K562 (cell line): ENCODE measurements around the gene SNX1. TPM values are rescaled to one million over a fixed set of nuclear protein-coding genes. Genes with fewer than 3 reads are reported as not detected.
A peak's percentile ranks its signal among the peaks of the same experiment; 100 is the strongest.

Source experiments
- PPARD ChIP-seq: fragments of 250-450 bp; sonication (Bioruptor Pico); IDR thresholded peaks from 2 replicates; pipeline ENCODE4 v1.8.0; 2022; ENCODE audit warnings: inconsistent platforms, mild to moderate bottlenecking, moderate library complexity
- PTTG1 ChIP-seq: fragments of 450-650 bp; IDR thresholded peaks from 2 replicates; pipeline ENCODE4 v1.6.1; 2016; ENCODE audit warnings: low read depth, mild to moderate bottlenecking, missing genetic modification characterization, missing compliant biosample characterization
- RBM22 ChIP-seq: fragments of 200-400 bp; formaldehyde crosslinking; IDR thresholded peaks from 2 replicates; pipeline ENCODE4 v1.6.1; 2018; ENCODE audit warnings: low read length, low read depth; ENCODE audit not compliant: poor library complexity, severe bottlenecking
- SAFB ChIP-seq: fragments of 200-400 bp; formaldehyde crosslinking; IDR thresholded peaks from 2 replicates; pipeline ENCODE4 v1.6.1; 2017; ENCODE audit warnings: low read depth, low read length, borderline replicate concordance
- SIN3A ChIP-seq, 2 experiments: fragments of 150-350 bp in 1 of 2; IDR thresholded peaks; 2 replicates each; pipeline ENCODE4 v1.6.1; 2011 to 2016; ENCODE audit warnings: borderline replicate concordance in 2 of 2, low read depth in 2 of 2, low read length in 2 of 2, mild to moderate bottlenecking in 2 of 2, moderate library complexity in 2 of 2; ENCODE audit not compliant: control insufficient read depth in 1 of 2
- SUPT5H ChIP-seq: fragments of 450-650 bp; IDR thresholded peaks from 2 replicates; pipeline ENCODE4 v1.6.1; 2016
- ZBTB17 ChIP-seq: fragments of 450-650 bp; formaldehyde crosslinking; IDR thresholded peaks from 2 replicates; pipeline ENCODE4 v1.4.0; 2020; ENCODE audit warnings: mild to moderate bottlenecking
- ZNF436 ChIP-seq: fragments of 250-450, 450-650 bp; sonication (Bioruptor Pico); formaldehyde crosslinking; IDR thresholded peaks from 2 replicates; pipeline ENCODE4 v1.7.0; 2020; ENCODE audit warnings: mild to moderate bottlenecking
- polyA plus RNA-seq, 8 experiments: library from polyadenylated mRNA; depleted of rRNA in 4 of 8; stranded (reverse) in 5 of 8; unstranded in 3 of 8; fragments of >200 nt; fragmentation: Nextera tagmentation in 2 of 8; fragmentation: Illumina TruSeq in 1 of 8; extraction: Ambion mirVana in 2 of 8; extraction: Trizol in 1 of 8; gene quantifications; 2 replicates each; pipeline versions ENCODE4 v1.2.1 to v1.2.3, GENCODE V29; 2011 to 2014; ENCODE audit warnings: inconsistent platforms in 1 of 8, missing spikeins in 1 of 8
- total RNA-seq, 7 experiments: library from RNA; depleted of rRNA in 6 of 7; stranded (reverse); fragments of >200 nt in 6 of 7; fragmentation: Illumina TruSeq in 2 of 7; extraction: Trizol in 2 of 7; gene quantifications; 2 replicates each; pipeline versions ENCODE4 v1.2.1 to v1.2.3, GENCODE V29; 2011 to 2021; ENCODE audit warnings: low replicate concordance in 1 of 7
- TF ChIP-seq, protein P1 (sequence below): sonication (generic); formaldehyde crosslinking; IDR thresholded peaks from 2 replicates; pipeline ENCODE4 v1.8.1; 2023; ENCODE audit warnings: mild to moderate bottlenecking, missing genetic modification reagents, moderate library complexity
- TF ChIP-seq, protein P2 (sequence below): sonication (generic); formaldehyde crosslinking; IDR thresholded peaks from 2 replicates; pipeline ENCODE4 v1.8.0; 2022; ENCODE audit warnings: missing genetic modification reagents, mild to moderate bottlenecking, moderate library complexity, borderline replicate concordance
- TF ChIP-seq, protein P3 (sequence below): fragments of 450-650 bp; formaldehyde crosslinking; IDR thresholded peaks from 2 replicates; pipeline ENCODE4 v1.4.0; 2020; ENCODE audit warnings: mild to moderate bottlenecking, moderate library complexity
- TF ChIP-seq, protein P4 (sequence below): fragments of 450-650 bp; IDR thresholded peaks from 2 replicates; pipeline ENCODE4 v1.6.1; 2016
- TF ChIP-seq, protein P5 (sequence below): fragments of 450-650 bp; IDR thresholded peaks from 2 replicates; pipeline ENCODE4 v1.6.1; 2018; ENCODE audit not compliant: partially characterized antibody
- TF ChIP-seq, protein P6 (sequence below): fragments of 200-800 bp; sonication (Bioruptor generic); IDR thresholded peaks from 2 replicates; pipeline ENCODE4 v1.6.1; 2017; ENCODE audit warnings: missing genetic modification characterization, missing compliant biosample characterization
- TF ChIP-seq, protein P7 (sequence below): sonication (generic); formaldehyde crosslinking; IDR thresholded peaks from 2 replicates; pipeline ENCODE4 v1.9.0; 2022; ENCODE audit warnings: mild to moderate bottlenecking, missing genetic modification reagents

The SNX1 gene
- total and polyA plus RNA-seq, 9 of the 15 experiments (the other 6 are each of a cell fraction or from before 2014, with no cell fraction given), result 11.0 to 105 (median 59.9) TPM

DNA sequence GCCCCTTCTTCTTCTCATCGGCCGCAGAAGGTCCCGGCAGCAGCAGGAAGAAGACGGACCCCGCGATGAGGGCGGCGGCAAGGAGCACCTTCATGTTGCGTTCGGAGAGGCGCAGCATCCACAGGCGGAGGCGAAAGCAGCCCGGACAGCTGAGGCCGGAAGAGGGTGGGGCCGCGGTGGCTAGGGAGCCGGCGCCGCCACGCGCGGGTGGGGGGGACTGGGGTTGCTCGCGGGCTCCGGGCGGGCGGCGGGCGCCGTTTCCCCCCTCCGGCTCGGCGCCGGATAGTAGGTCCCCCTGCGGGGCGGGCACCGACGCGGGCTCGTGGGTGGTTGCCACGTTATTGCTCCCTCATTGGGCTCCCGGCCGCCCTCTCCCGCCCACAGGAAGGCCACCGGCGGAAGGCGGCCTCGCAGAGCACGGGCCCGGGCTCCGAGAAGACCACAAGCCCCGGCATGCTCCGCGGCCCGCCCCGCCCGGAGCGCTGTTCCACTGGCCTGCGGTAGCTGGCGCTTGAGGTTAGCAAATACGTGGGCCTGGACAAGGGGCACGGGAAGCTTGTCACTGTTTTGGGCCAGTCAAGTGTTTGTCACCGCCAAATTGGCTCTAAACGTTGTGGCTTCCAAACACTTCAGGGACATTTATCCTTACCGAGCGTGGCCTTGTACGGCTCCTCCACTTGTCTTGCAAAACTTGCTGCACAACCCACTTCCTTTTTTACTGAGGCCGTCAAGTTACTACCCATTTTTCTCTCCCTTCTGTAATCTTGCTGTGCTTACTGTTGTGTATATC is 67.3 kb downstream of the SNX1 start, which contains the start of gene PPIB (continued):
- TF ChIP-seq, protein P1, sequence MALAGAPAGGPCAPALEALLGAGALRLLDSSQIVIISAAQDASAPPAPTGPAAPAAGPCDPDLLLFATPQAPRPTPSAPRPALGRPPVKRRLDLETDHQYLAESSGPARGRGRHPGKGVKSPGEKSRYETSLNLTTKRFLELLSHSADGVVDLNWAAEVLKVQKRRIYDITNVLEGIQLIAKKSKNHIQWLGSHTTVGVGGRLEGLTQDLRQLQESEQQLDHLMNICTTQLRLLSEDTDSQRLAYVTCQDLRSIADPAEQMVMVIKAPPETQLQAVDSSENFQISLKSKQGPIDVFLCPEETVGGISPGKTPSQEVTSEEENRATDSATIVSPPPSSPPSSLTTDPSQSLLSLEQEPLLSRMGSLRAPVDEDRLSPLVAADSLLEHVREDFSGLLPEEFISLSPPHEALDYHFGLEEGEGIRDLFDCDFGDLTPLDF, result peak; percentile 60; the same call in 1 of the 2 replicates
- TF ChIP-seq SAFB (peak; percentile 52; the same call in 1 of the 2 replicates), PTTG1 (tag) (no peak), SIN3A (IDR thresholded peaks at IDR 0.05; ENCODE audit: borderline replicate concordance in 2 of 2, control insufficient read depth in 1 of 2, low read depth in 2 of 2, low read length in 2 of 2) (peak; percentile 96 to 97), ZNF436 (CRISPR knock-in tag) (no peak), RBM22 (peak; percentile 56), PPARD (CRISPR knock-in tag) (no peak), ZBTB17 (CRISPR knock-in tag) (peak; percentile 47; the same call in 1 of the 2 replicates), SUPT5H (peak; percentile 93)
- TF ChIP-seq, protein P2, sequence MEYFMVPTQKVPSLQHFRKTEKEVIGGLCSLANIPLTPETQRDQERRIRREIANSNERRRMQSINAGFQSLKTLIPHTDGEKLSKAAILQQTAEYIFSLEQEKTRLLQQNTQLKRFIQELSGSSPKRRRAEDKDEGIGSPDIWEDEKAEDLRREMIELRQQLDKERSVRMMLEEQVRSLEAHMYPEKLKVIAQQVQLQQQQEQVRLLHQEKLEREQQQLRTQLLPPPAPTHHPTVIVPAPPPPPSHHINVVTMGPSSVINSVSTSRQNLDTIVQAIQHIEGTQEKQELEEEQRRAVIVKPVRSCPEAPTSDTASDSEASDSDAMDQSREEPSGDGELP (CRISPR knock-in tag), result peak; percentile 93
- TF ChIP-seq, protein P3, sequence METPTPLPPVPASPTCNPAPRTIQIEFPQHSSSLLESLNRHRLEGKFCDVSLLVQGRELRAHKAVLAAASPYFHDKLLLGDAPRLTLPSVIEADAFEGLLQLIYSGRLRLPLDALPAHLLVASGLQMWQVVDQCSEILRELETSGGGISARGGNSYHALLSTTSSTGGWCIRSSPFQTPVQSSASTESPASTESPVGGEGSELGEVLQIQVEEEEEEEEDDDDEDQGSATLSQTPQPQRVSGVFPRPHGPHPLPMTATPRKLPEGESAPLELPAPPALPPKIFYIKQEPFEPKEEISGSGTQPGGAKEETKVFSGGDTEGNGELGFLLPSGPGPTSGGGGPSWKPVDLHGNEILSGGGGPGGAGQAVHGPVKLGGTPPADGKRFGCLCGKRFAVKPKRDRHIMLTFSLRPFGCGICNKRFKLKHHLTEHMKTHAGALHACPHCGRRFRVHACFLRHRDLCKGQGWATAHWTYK (CRISPR knock-in tag), result no peak
- TF ChIP-seq, protein P4, sequence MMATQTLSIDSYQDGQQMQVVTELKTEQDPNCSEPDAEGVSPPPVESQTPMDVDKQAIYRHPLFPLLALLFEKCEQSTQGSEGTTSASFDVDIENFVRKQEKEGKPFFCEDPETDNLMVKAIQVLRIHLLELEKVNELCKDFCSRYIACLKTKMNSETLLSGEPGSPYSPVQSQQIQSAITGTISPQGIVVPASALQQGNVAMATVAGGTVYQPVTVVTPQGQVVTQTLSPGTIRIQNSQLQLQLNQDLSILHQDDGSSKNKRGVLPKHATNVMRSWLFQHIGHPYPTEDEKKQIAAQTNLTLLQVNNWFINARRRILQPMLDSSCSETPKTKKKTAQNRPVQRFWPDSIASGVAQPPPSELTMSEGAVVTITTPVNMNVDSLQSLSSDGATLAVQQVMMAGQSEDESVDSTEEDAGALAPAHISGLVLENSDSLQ, result no peak; the same call in 1 of the 2 replicates
- TF ChIP-seq, protein P5, sequence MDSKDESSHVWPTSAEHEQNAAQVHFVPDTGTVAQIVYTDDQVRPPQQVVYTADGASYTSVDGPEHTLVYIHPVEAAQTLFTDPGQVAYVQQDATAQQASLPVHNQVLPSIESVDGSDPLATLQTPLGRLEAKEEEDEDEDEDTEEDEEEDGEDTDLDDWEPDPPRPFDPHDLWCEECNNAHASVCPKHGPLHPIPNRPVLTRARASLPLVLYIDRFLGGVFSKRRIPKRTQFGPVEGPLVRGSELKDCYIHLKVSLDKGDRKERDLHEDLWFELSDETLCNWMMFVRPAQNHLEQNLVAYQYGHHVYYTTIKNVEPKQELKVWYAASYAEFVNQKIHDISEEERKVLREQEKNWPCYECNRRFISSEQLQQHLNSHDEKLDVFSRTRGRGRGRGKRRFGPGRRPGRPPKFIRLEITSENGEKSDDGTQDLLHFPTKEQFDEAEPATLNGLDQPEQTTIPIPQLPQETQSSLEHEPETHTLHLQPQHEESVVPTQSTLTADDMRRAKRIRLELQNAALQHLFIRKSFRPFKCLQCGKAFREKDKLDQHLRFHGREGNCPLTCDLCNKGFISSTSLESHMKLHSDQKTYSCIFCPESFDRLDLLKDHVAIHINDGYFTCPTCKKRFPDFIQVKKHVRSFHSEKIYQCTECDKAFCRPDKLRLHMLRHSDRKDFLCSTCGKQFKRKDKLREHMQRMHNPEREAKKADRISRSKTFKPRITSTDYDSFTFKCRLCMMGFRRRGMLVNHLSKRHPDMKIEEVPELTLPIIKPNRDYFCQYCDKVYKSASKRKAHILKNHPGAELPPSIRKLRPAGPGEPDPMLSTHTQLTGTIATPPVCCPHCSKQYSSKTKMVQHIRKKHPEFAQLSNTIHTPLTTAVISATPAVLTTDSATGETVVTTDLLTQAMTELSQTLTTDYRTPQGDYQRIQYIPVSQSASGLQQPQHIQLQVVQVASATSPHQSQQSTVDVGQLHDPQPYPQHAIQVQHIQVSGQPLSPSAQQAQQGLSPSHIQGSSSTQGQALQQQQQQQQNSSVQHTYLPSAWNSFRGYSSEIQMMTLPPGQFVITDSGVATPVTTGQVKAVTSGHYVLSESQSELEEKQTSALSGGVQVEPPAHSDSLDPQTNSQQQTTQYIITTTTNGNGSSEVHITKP, result peak; percentile 99
- TF ChIP-seq, protein P6, sequence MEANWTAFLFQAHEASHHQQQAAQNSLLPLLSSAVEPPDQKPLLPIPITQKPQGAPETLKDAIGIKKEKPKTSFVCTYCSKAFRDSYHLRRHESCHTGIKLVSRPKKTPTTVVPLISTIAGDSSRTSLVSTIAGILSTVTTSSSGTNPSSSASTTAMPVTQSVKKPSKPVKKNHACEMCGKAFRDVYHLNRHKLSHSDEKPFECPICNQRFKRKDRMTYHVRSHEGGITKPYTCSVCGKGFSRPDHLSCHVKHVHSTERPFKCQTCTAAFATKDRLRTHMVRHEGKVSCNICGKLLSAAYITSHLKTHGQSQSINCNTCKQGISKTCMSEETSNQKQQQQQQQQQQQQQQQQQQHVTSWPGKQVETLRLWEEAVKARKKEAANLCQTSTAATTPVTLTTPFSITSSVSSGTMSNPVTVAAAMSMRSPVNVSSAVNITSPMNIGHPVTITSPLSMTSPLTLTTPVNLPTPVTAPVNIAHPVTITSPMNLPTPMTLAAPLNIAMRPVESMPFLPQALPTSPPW, result peak; percentile 95
- TF ChIP-seq, protein P7, sequence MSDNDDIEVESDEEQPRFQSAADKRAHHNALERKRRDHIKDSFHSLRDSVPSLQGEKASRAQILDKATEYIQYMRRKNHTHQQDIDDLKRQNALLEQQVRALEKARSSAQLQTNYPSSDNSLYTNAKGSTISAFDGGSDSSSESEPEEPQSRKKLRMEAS (CRISPR knock-in tag), result peak; percentile 73
